Measurements from ENCODE around the gene LRSAM1.

LRSAM1 gene

GRCh38 chr9:127494304-127494702, 43.0 kb downstream of the LRSAM1 start:
- peaks cover 30% of the 10 kb centered on the region for H3K36me3 ChIP-seq (ENCODE audit: control insufficient read depth, insufficient read depth, low read length)
- no peaks in the 10 kb centered on the region for H3K27me3 ChIP-seq (replicated peaks; ENCODE audit: control insufficient read depth, insufficient read depth, low read length)
- no peak for DNase-seq (ENCODE audit: extremely low read depth, insufficient read length)
- no peak overlapping the region for H3K4me3 ChIP-seq (replicated peaks; ENCODE audit: low read depth, low read length)
- no peak for TF ChIP-seq CTCF (IDR thresholded peaks at IDR 0.05; ENCODE audit: insufficient read depth, low read length, poor library complexity, severe bottlenecking)

- TF ChIP-seq CTCF (IDR thresholded peaks at IDR 0.05; ENCODE audit: insufficient read depth, low read length, poor library complexity, severe bottlenecking), result no peak
- no peak for DNase-seq (ENCODE audit: extremely low read depth, insufficient read length)
- Histone ChIP-seq H3K36me3 (ENCODE audit: control insufficient read depth, insufficient read depth, low read length) (peaks cover 28% of the 10 kb centered on the region), H3K4me3 (replicated peaks; ENCODE audit: low read depth, low read length) (no peak overlapping the region), H3K27me3 (replicated peaks; ENCODE audit: control insufficient read depth, insufficient read depth, low read length) (no peaks in the 10 kb centered on the region)
These were observed 44.7 kb downstream of the LRSAM1 start for GRCh38 chr9:127495884-127496555.

GRCh38 chr9:127496974-127497373, 45.7 kb downstream of the LRSAM1 start:
- no peak for DNase-seq (ENCODE audit: extremely low read depth, insufficient read length)
- Histone ChIP-seq H3K27me3 (replicated peaks; ENCODE audit: control insufficient read depth, insufficient read depth, low read length) (no peaks in the 10 kb centered on the region), H3K36me3 (ENCODE audit: control insufficient read depth, insufficient read depth, low read length) (peaks cover 25% of the 10 kb centered on the region), H3K4me3 (replicated peaks; ENCODE audit: low read depth, low read length) (no peak overlapping the region)
- TF ChIP-seq CTCF (IDR thresholded peaks at IDR 0.05; ENCODE audit: insufficient read depth, low read length, poor library complexity, severe bottlenecking), result no peak

- peaks cover 24% of the 10 kb centered on the region for H3K36me3 ChIP-seq (ENCODE audit: control insufficient read depth, insufficient read depth, low read length)
- DNase-seq (ENCODE audit: extremely low read depth, insufficient read length), result no peak
- no peaks in the 10 kb centered on the region for H3K27me3 ChIP-seq (replicated peaks; ENCODE audit: control insufficient read depth, insufficient read depth, low read length)
- TF ChIP-seq CTCF (IDR thresholded peaks at IDR 0.05; ENCODE audit: insufficient read depth, low read length, poor library complexity, severe bottlenecking), result no peak
- H3K4me3 ChIP-seq (replicated peaks; ENCODE audit: low read depth, low read length), result no peak overlapping the region
These were observed 46.5 kb downstream of the LRSAM1 start for GRCh38 chr9:127497656-127498290.

GRCh38 chr9:127498298-127498697, 47.0 kb downstream of the LRSAM1 start:
- H3K36me3 ChIP-seq (ENCODE audit: control insufficient read depth, insufficient read depth, low read length), result peaks cover 24% of the 10 kb centered on the region
- no peak for TF ChIP-seq CTCF (IDR thresholded peaks at IDR 0.05; ENCODE audit: insufficient read depth, low read length, poor library complexity, severe bottlenecking)
- H3K27me3 ChIP-seq (replicated peaks; ENCODE audit: control insufficient read depth, insufficient read depth, low read length), result no peaks in the 10 kb centered on the region
- no peak for DNase-seq (ENCODE audit: extremely low read depth, insufficient read length)
- no peak overlapping the region for H3K4me3 ChIP-seq (replicated peaks; ENCODE audit: low read depth, low read length)

Data from GM06990 (cell line).